Measurements from ENCODE around the gene ANP32A.

The ANP32A gene

DNA sequence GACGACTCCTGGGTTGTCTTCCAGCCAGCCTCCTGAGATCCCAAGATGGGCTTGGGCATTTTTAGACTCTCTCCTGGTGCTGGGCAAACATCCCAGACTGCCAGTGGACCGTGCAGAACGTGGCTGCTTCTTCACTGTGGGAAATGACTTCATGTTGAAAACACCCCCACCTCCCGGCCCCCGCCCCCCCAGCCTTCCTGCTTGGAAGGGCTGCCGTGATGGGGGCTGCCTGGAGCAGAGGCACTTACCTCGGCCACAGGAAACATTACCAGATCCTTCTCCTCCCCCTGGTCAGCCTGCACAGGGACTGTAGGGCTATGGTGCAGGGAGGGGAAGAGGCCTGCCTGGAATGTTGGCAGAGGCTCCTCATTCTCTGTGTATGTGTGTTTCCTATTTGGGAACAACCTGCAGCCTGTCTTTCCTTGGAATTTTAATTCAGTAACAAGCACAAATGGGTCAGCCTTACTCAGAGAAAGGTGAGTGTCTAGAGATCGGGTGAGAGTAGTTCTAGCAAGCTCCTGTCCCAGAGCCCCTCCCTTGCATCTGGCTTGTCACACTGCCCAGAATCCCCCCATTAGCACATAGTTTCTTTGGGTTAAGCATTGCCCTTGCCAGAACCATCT lies 90.8 kb downstream of the ANP32A start:
- ChIA-PET CTCF (interaction anchor here (1.0 to 3.7 kb wide), 6 partner anchors 10 to 195 kb away, joined by 3 to 19 read pairs (median 4); no protein-coding TSS in a partner anchor), POLR2A (interaction anchor here (0.6 kb wide), 1 partner anchor 199 kb away, joined by 3 read pairs; no protein-coding TSS in a partner anchor)
- no peak overlapping the region for H3K4me3 ChIP-seq (ENCODE audit: low read depth, low read length)
- DNase-seq (ENCODE audit: low read depth, low spot score) = no peak
- TF ChIP-seq, protein P1, sequence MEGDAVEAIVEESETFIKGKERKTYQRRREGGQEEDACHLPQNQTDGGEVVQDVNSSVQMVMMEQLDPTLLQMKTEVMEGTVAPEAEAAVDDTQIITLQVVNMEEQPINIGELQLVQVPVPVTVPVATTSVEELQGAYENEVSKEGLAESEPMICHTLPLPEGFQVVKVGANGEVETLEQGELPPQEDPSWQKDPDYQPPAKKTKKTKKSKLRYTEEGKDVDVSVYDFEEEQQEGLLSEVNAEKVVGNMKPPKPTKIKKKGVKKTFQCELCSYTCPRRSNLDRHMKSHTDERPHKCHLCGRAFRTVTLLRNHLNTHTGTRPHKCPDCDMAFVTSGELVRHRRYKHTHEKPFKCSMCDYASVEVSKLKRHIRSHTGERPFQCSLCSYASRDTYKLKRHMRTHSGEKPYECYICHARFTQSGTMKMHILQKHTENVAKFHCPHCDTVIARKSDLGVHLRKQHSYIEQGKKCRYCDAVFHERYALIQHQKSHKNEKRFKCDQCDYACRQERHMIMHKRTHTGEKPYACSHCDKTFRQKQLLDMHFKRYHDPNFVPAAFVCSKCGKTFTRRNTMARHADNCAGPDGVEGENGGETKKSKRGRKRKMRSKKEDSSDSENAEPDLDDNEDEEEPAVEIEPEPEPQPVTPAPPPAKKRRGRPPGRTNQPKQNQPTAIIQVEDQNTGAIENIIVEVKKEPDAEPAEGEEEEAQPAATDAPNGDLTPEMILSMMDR (IDR thresholded peaks at IDR 0.05; ENCODE audit: insufficient read depth, low read length, missing control alignments) = no peak
